Liver (tissue), 3 donors: ENCODE data around the gene SBK3.

Experiments
- EGR1 ChIP-seq, 2 donors: IDR thresholded peaks; 2 replicates each; pipeline ENCODE4 v1.6.1; 2016 to 2018; ENCODE audit warnings: antibody characterized with exemption in 2 of 2, low read depth in 2 of 2
- FOXA1 ChIP-seq: IDR thresholded peaks from 2 replicates; pipeline ENCODE4 v1.6.1; 2016; ENCODE audit warnings: antibody characterized with exemption
- GABPA ChIP-seq, 2 donors: IDR thresholded peaks in 1 of 2; conservative IDR thresholded peaks in 1 of 2; 2 replicates each; pipeline ENCODE4 v1.6.1; 2016; ENCODE audit warnings: antibody characterized with exemption in 2 of 2, mild to moderate bottlenecking in 1 of 2, moderate library complexity in 1 of 2
- JUND ChIP-seq, 2 donors: IDR thresholded peaks; 2 replicates each; pipeline ENCODE4 v1.6.1; 2016; ENCODE audit warnings: antibody characterized with exemption in 2 of 2
- RXRA ChIP-seq, 2 donors: IDR thresholded peaks; 2 replicates each; pipeline ENCODE4 v1.6.1; 2017 to 2018; ENCODE audit warnings: antibody characterized with exemption in 2 of 2, mild to moderate bottlenecking in 1 of 2
- SP1 ChIP-seq: IDR thresholded peaks from 2 replicates; pipeline ENCODE4 v1.6.1; 2018; ENCODE audit warnings: antibody characterized with exemption, mild to moderate bottlenecking
- TAF1 ChIP-seq: conservative IDR thresholded peaks from 2 replicates; pipeline ENCODE4 v1.6.1; 2016; ENCODE audit warnings: antibody characterized with exemption, mild to moderate bottlenecking
- TF ChIP-seq, protein P1 (sequence below): IDR thresholded peaks from 2 replicates; pipeline ENCODE4 v1.6.1; 2016; ENCODE audit warnings: antibody characterized with exemption, mild to moderate bottlenecking
- TF ChIP-seq, protein P2 (sequence below): fragments of 150-350 bp; IDR thresholded peaks from 2 replicates; pipeline ENCODE4 v1.5.1; 2017; ENCODE audit warnings: improper control_type of control experiment, low read depth, low read length; ENCODE audit not compliant: missing input control
- TF ChIP-seq, protein P3 (sequence below): IDR thresholded peaks from 2 replicates; pipeline ENCODE4 v1.6.1; 2016; ENCODE audit warnings: antibody characterized with exemption
- TF ChIP-seq, protein P4 (sequence below): IDR thresholded peaks from 2 replicates; pipeline ENCODE4 v1.6.1; 2016; ENCODE audit warnings: antibody characterized with exemption
- donor health status: healthy.
- donor health status: healthy.

DNA sequence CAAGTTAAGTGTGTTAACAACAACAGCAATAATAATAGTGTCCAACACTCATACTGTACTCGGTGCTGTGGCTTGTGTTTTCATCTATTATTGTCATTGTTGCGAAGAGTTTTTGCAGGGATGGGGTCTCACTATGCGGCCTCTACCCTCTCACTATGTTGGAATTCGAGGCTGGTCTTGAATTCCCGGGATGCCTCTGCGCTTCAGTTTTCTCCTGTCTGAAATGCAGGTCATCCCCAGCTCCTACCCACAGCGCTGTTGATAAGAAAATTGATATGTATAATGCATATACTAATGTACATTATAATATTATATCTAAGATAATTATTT is 4.9 kb upstream of the SBK3 start:
- TF ChIP-seq, protein P1, sequence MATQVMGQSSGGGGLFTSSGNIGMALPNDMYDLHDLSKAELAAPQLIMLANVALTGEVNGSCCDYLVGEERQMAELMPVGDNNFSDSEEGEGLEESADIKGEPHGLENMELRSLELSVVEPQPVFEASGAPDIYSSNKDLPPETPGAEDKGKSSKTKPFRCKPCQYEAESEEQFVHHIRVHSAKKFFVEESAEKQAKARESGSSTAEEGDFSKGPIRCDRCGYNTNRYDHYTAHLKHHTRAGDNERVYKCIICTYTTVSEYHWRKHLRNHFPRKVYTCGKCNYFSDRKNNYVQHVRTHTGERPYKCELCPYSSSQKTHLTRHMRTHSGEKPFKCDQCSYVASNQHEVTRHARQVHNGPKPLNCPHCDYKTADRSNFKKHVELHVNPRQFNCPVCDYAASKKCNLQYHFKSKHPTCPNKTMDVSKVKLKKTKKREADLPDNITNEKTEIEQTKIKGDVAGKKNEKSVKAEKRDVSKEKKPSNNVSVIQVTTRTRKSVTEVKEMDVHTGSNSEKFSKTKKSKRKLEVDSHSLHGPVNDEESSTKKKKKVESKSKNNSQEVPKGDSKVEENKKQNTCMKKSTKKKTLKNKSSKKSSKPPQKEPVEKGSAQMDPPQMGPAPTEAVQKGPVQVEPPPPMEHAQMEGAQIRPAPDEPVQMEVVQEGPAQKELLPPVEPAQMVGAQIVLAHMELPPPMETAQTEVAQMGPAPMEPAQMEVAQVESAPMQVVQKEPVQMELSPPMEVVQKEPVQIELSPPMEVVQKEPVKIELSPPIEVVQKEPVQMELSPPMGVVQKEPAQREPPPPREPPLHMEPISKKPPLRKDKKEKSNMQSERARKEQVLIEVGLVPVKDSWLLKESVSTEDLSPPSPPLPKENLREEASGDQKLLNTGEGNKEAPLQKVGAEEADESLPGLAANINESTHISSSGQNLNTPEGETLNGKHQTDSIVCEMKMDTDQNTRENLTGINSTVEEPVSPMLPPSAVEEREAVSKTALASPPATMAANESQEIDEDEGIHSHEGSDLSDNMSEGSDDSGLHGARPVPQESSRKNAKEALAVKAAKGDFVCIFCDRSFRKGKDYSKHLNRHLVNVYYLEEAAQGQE: no peak
- TF ChIP-seq FOXA1 (no peak), SP1 (no peak), GABPA (IDR thresholded peaks at IDR 0.05 in 1 of 2, conservative IDR thresholded peaks at IDR 0.05 in 1 of 2) (no peak), JUND (IDR thresholded peaks at IDR 0.05) (no peak), EGR1 (IDR thresholded peaks at IDR 0.05; ENCODE audit: low read depth in 2 of 2) (no peak), TAF1 (no peak), RXRA (IDR thresholded peaks at IDR 0.05) (no peak)
- TF ChIP-seq, protein P2, sequence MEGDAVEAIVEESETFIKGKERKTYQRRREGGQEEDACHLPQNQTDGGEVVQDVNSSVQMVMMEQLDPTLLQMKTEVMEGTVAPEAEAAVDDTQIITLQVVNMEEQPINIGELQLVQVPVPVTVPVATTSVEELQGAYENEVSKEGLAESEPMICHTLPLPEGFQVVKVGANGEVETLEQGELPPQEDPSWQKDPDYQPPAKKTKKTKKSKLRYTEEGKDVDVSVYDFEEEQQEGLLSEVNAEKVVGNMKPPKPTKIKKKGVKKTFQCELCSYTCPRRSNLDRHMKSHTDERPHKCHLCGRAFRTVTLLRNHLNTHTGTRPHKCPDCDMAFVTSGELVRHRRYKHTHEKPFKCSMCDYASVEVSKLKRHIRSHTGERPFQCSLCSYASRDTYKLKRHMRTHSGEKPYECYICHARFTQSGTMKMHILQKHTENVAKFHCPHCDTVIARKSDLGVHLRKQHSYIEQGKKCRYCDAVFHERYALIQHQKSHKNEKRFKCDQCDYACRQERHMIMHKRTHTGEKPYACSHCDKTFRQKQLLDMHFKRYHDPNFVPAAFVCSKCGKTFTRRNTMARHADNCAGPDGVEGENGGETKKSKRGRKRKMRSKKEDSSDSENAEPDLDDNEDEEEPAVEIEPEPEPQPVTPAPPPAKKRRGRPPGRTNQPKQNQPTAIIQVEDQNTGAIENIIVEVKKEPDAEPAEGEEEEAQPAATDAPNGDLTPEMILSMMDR: no peak
- TF ChIP-seq, protein P3, sequence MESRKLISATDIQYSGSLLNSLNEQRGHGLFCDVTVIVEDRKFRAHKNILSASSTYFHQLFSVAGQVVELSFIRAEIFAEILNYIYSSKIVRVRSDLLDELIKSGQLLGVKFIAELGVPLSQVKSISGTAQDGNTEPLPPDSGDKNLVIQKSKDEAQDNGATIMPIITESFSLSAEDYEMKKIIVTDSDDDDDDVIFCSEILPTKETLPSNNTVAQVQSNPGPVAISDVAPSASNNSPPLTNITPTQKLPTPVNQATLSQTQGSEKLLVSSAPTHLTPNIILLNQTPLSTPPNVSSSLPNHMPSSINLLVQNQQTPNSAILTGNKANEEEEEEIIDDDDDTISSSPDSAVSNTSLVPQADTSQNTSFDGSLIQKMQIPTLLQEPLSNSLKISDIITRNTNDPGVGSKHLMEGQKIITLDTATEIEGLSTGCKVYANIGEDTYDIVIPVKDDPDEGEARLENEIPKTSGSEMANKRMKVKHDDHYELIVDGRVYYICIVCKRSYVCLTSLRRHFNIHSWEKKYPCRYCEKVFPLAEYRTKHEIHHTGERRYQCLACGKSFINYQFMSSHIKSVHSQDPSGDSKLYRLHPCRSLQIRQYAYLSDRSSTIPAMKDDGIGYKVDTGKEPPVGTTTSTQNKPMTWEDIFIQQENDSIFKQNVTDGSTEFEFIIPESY: no peak
- TF ChIP-seq, protein P4, sequence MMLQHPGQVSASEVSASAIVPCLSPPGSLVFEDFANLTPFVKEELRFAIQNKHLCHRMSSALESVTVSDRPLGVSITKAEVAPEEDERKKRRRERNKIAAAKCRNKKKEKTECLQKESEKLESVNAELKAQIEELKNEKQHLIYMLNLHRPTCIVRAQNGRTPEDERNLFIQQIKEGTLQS: no peak
